WTC11 (cell line): ENCODE measurements around the gene PXDC1. TPM values are rescaled to one million over a fixed set of nuclear protein-coding genes. Genes with fewer than 3 reads are reported as not detected.

ENCODE experiments used
- ATAC-seq: fragments of 200-7000 bp; cut with Tn5 transposase; 2 replicates; pipeline ENCODE4 v1.10.0; 2021; ENCODE audit warnings: mild to moderate bottlenecking, moderate library complexity
- CTCF ChIA-PET: fragments of 300-600 bp; sonication (Branson Sonifier 250); formaldehyde crosslinking; loops from one replicate; lab custom pipeline; 2021; ENCODE audit warnings: antibody characterized with exemption; lab: Charles Lee
- POLR2A ChIA-PET: fragments of 350-600 bp; sonication (Branson Sonifier 250); formaldehyde crosslinking; loops from one replicate; lab custom pipeline; 2021; ENCODE audit warnings: antibody characterized with exemption; lab: Charles Lee
- DNase-seq: peaks from one replicate; pipeline ENCODE4 v3.0.0; 2021; ENCODE audit warnings: low spot score
- H3K27ac Mint-ChIP-seq: 2 replicates; pipeline ENCODE4 v1.8.0; 2021; ENCODE audit warnings: mixed read lengths
- H3K27me3 Mint-ChIP-seq: 2 replicates; pipeline ENCODE4 v1.8.0; 2021; ENCODE audit warnings: low read depth, mild to moderate bottlenecking, moderate library complexity, mixed read lengths
- H3K36me3 Mint-ChIP-seq: 2 replicates; pipeline ENCODE4 v1.8.0; 2021; ENCODE audit warnings: mixed read lengths
- H3K4me1 Mint-ChIP-seq: 2 replicates; pipeline ENCODE4 v1.8.0; 2022; ENCODE audit warnings: mixed read lengths
- H3K4me3 Mint-ChIP-seq: 2 replicates; pipeline ENCODE4 v1.8.0; 2021; ENCODE audit warnings: mild to moderate bottlenecking, moderate library complexity, mixed read lengths
- H3K9me3 Mint-ChIP-seq: 2 replicates; pipeline ENCODE4 v1.8.0; 2021; ENCODE audit warnings: mixed read lengths
- AR ChIP-seq: fragments of 250-450 bp; sonication (Bioruptor Pico); IDR thresholded peaks from 2 replicates; pipeline ENCODE4 v1.9.0; 2021; ENCODE audit warnings: mild to moderate bottlenecking
- CBFB ChIP-seq: sonication (generic); formaldehyde crosslinking; IDR thresholded peaks from 2 replicates; pipeline ENCODE4 v1.8.1; 2022; ENCODE audit warnings: mild to moderate bottlenecking, low read depth, missing genetic modification reagents
- CDX4 ChIP-seq: fragments of 250-450 bp; sonication (Bioruptor Pico); IDR thresholded peaks from 2 replicates; pipeline ENCODE4 v1.9.0; 2021; ENCODE audit warnings: moderate library complexity, mild to moderate bottlenecking, inconsistent platforms, borderline replicate concordance
- ELF4 ChIP-seq: sonication (generic); formaldehyde crosslinking; IDR thresholded peaks from 2 replicates; pipeline ENCODE4 v1.8.1; 2022; ENCODE audit warnings: low read depth, mild to moderate bottlenecking, moderate library complexity, missing genetic modification reagents
- EMX1 ChIP-seq: fragments of 250-450 bp; sonication (Bioruptor Pico); IDR thresholded peaks from 2 replicates; pipeline ENCODE4 v1.8.0; 2021; ENCODE audit warnings: mild to moderate bottlenecking
- ESRRA ChIP-seq: sonication (generic); formaldehyde crosslinking; IDR thresholded peaks from 2 replicates; pipeline ENCODE4 v1.8.1; 2022; ENCODE audit warnings: mild to moderate bottlenecking, missing genetic modification reagents, borderline replicate concordance
- FOXJ3 ChIP-seq: sonication (generic); formaldehyde crosslinking; IDR thresholded peaks from 2 replicates; pipeline ENCODE4 v1.9.0; 2021; ENCODE audit warnings: missing genetic modification reagents, mild to moderate bottlenecking, borderline replicate concordance
- HMGA2 ChIP-seq: fragments of 250-450 bp; sonication (Bioruptor Pico); IDR thresholded peaks from 2 replicates; pipeline ENCODE4 v1.4.0; 2021; ENCODE audit warnings: mild to moderate bottlenecking, moderate library complexity
- IRF1 ChIP-seq: sonication (generic); formaldehyde crosslinking; IDR thresholded peaks from 2 replicates; pipeline ENCODE4 v1.8.0; 2023; ENCODE audit warnings: missing genetic modification reagents
- MAX ChIP-seq: sonication (generic); formaldehyde crosslinking; IDR thresholded peaks from 2 replicates; pipeline ENCODE4 v1.8.0; 2022; ENCODE audit warnings: mild to moderate bottlenecking, missing genetic modification reagents
- NFE2L1 ChIP-seq: sonication (generic); formaldehyde crosslinking; IDR thresholded peaks from 2 replicates; pipeline ENCODE4 v1.8.1; 2023; ENCODE audit warnings: missing genetic modification reagents
- NR1H2 ChIP-seq: sonication (generic); formaldehyde crosslinking; IDR thresholded peaks from 2 replicates; pipeline ENCODE4 v1.9.0; 2021; ENCODE audit warnings: mild to moderate bottlenecking, moderate library complexity, missing genetic modification reagents
- NR2C2 ChIP-seq: sonication (generic); formaldehyde crosslinking; IDR thresholded peaks from 2 replicates; pipeline ENCODE4 v1.8.0; 2022; ENCODE audit warnings: mild to moderate bottlenecking, missing genetic modification reagents
- OVOL2 ChIP-seq: fragments of 250-450 bp; sonication (Bioruptor Pico); IDR thresholded peaks from 2 replicates; pipeline ENCODE4 v1.9.0; 2021; ENCODE audit warnings: mild to moderate bottlenecking, borderline replicate concordance
- RORB ChIP-seq: fragments of 250-450 bp; sonication (Bioruptor Pico); IDR thresholded peaks from 2 replicates; pipeline ENCODE4 v1.9.0; 2021; ENCODE audit warnings: mild to moderate bottlenecking
- SMAD4 ChIP-seq: sonication (generic); formaldehyde crosslinking; IDR thresholded peaks from 2 replicates; pipeline ENCODE4 v1.8.0; 2022; ENCODE audit warnings: mild to moderate bottlenecking, missing genetic modification reagents
- ZBTB43 ChIP-seq: sonication (generic); formaldehyde crosslinking; IDR thresholded peaks from 2 replicates; pipeline ENCODE4 v1.8.1; 2023; ENCODE audit warnings: mild to moderate bottlenecking, missing genetic modification reagents
- ZNF263 ChIP-seq: sonication (generic); formaldehyde crosslinking; IDR thresholded peaks from 2 replicates; pipeline ENCODE4 v1.8.1; 2022; ENCODE audit warnings: low read depth, mild to moderate bottlenecking, moderate library complexity, missing genetic modification reagents
- ZNF317 ChIP-seq: sonication (generic); formaldehyde crosslinking; IDR thresholded peaks from 2 replicates; pipeline ENCODE4 v1.8.1; 2023; ENCODE audit warnings: low read depth, mild to moderate bottlenecking, moderate library complexity, missing genetic modification reagents, borderline replicate concordance
- total RNA-seq: library from RNA; stranded (reverse); gene quantifications from 3 replicates; pipeline ENCODE4 v1.2.3, GENCODE V29; 2021
- TF ChIP-seq, protein P1 (sequence below): sonication (generic); formaldehyde crosslinking; IDR thresholded peaks from 2 replicates; pipeline ENCODE4 v1.8.1; 2023; ENCODE audit warnings: mild to moderate bottlenecking, missing genetic modification reagents, borderline replicate concordance
- TF ChIP-seq, protein P2 (sequence below): sonication (generic); formaldehyde crosslinking; IDR thresholded peaks from 2 replicates; pipeline ENCODE4 v1.8.1; 2022; ENCODE audit warnings: low read depth, mild to moderate bottlenecking, moderate library complexity, missing genetic modification reagents, borderline replicate concordance

Gene PXDC1
- total RNA-seq, 1 experiment from 2014 or later = 3.3 TPM

DNA sequence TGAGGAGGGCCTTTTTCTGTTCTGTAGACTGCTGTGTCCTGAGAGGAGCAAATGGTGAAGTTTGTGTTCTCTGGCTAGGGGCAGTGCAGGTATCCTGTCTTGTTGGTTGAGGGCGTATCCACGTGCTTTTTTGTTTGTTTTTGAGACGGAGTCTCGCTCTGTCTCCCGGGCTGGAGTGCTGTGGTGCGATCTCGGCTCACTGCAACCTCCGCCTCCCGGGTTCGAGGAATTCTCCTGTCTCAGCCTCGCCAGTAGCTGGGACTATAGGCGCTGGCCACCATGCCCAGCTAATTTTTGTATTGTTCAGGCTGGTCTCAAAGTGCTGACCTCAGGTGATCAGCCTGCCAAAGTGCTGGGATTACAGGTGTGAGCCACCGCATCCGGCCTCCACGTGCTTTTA lies 10.8 kb upstream of the PXDC1 start:
- no peak for ATAC-seq
- CTCF ChIA-PET = interaction anchor here (1.8 kb wide), 1 partner anchor 87 kb away, joined by 8 read pairs; the partner anchor contains the start of gene FAM50B
- Mint-ChIP-seq H3K4me3 (no peak overlapping the region), H3K27me3 (no peaks in the 10 kb centered on the region)
- no peak for TF ChIP-seq SMAD4 (CRISPR knock-in tag)
- TF ChIP-seq ZNF263 (CRISPR knock-in tag) = no peak
- no peak for TF ChIP-seq ESRRA (CRISPR knock-in tag)
- TF ChIP-seq, protein P1, sequence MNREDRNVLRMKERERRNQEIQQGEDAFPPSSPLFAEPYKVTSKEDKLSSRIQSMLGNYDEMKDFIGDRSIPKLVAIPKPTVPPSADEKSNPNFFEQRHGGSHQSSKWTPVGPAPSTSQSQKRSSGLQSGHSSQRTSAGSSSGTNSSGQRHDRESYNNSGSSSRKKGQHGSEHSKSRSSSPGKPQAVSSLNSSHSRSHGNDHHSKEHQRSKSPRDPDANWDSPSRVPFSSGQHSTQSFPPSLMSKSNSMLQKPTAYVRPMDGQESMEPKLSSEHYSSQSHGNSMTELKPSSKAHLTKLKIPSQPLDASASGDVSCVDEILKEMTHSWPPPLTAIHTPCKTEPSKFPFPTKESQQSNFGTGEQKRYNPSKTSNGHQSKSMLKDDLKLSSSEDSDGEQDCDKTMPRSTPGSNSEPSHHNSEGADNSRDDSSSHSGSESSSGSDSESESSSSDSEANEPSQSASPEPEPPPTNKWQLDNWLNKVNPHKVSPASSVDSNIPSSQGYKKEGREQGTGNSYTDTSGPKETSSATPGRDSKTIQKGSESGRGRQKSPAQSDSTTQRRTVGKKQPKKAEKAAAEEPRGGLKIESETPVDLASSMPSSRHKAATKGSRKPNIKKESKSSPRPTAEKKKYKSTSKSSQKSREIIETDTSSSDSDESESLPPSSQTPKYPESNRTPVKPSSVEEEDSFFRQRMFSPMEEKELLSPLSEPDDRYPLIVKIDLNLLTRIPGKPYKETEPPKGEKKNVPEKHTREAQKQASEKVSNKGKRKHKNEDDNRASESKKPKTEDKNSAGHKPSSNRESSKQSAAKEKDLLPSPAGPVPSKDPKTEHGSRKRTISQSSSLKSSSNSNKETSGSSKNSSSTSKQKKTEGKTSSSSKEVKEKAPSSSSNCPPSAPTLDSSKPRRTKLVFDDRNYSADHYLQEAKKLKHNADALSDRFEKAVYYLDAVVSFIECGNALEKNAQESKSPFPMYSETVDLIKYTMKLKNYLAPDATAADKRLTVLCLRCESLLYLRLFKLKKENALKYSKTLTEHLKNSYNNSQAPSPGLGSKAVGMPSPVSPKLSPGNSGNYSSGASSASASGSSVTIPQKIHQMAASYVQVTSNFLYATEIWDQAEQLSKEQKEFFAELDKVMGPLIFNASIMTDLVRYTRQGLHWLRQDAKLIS (CRISPR knock-in tag) = no peak
- TF ChIP-seq EMX1 = no peak
- TF ChIP-seq AR (CRISPR knock-in tag) = no peak
- no peak for TF ChIP-seq NR1H2 (CRISPR knock-in tag)
- no peak for TF ChIP-seq HMGA2 (CRISPR knock-in tag)
- no peak for TF ChIP-seq OVOL2 (CRISPR knock-in tag)
- no peak for TF ChIP-seq ZNF317
- TF ChIP-seq ZBTB43 = no peak
- TF ChIP-seq RORB (CRISPR knock-in tag) = no peak
- TF ChIP-seq IRF1 (CRISPR knock-in tag) = no peak
- no peak for TF ChIP-seq ELF4 (CRISPR knock-in tag)
- no peak for TF ChIP-seq NFE2L1
- TF ChIP-seq FOXJ3 = no peak
- no peak for TF ChIP-seq CBFB (CRISPR knock-in tag)
- no peak for TF ChIP-seq NR2C2 (CRISPR knock-in tag)
- TF ChIP-seq, all 79 proteins: peak for 0
- no peak for DNase-seq
- Mint-ChIP-seq H3K27ac (no peak overlapping the region), H3K36me3 (no peaks in the 10 kb centered on the region), H3K4me1 (peaks cover 13% of the 10 kb centered on the region), H3K9me3 (no peaks in the 10 kb centered on the region)
- POLR2A ChIA-PET = no interaction called here

DNA sequence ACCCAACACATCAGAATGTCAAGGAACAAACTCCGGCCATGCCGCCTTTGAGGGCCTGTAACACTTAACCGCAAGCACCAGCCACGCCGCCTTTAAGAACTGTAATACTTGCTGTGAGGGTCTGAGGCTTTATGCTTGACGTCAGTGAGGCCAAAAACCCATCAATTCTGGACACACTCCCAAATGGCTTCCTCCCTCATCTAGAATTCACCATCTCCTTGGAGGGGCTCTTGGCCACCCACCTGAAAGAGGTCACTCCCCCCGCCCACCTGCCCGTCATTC lies 10.4 kb upstream of the PXDC1 start:
- peaks cover 17% of the 10 kb centered on the region for H3K4me1 Mint-ChIP-seq
- 0 out of 2 replicates have a peak, but pooled peaks cover 2% of the 10 kb centered on the region for H3K27me3 Mint-ChIP-seq
- DNase-seq (no peak), ATAC-seq (no peak)
- no peak overlapping the region for H3K4me3 Mint-ChIP-seq
- H3K27ac Mint-ChIP-seq = no peak overlapping the region
- H3K36me3 Mint-ChIP-seq = no peaks in the 10 kb centered on the region
- CTCF ChIA-PET = interaction anchor here (0.9 to 1.8 kb wide), 2 partner anchors 13 to 87 kb away, joined by 3 to 8 read pairs; partner anchors contain the start of gene FAM50B
- H3K9me3 Mint-ChIP-seq = no peaks in the 10 kb centered on the region
- POLR2A ChIA-PET = no interaction called here
- TF ChIP-seq, protein P1 (CRISPR knock-in tag) = no peak
- TF ChIP-seq MAX (no peak), FOXJ3 (no peak), CDX4 (CRISPR knock-in tag) (no peak), RORB (CRISPR knock-in tag) (no peak), NFE2L1 (no peak)
- TF ChIP-seq, protein P2, sequence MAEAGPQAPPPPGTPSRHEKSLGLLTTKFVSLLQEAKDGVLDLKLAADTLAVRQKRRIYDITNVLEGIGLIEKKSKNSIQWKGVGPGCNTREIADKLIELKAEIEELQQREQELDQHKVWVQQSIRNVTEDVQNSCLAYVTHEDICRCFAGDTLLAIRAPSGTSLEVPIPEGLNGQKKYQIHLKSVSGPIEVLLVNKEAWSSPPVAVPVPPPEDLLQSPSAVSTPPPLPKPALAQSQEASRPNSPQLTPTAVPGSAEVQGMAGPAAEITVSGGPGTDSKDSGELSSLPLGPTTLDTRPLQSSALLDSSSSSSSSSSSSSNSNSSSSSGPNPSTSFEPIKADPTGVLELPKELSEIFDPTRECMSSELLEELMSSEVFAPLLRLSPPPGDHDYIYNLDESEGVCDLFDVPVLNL (CRISPR knock-in tag) = no peak
